HG02852 (cell line): ENCODE data around the gene THAP12.

Source experiments
- ATAC-seq: cut with Tn5 transposase; IDR thresholded peaks from one replicate; pipeline ENCODE4 v1.9.1; 2021; ENCODE audit warnings: mild to moderate bottlenecking, moderate library complexity; ENCODE audit not compliant: unreplicated experiment

THAP12 gene

DNA sequence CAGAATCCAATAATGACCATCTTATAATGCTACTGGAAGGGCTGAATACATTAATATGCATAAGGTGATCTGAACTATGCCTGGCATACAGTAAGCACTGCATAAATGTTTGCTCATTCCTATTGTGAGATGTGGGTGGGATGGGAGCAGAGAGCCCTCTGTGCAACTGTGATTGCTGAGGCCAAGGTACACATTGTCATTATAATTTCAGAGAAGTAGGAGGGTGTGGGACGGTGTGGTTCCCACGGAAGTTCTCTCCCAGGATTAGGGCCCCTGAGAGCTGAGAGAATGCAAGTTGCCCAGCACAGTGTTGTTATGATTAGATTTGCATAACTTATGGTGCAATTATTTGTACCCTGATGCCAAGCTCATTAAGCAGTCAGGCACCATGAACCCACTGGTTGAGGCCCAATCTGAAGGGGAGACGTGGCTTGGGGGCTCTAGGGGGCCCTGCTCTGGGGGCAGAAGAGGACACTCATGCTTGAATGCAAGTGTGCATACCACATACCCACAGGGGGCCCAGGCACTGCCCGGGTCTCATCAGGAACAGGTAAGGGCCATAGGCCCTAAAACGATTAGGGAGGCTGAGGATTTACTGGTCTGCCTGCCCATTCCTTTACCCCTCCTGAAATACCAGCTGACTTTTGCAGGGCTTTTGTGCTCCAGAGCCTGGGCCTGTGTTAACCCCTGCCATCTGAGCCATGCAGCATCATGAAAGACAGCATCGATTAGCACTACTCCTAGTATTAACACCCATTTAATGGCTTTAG is 72.8 kb downstream of the THAP12 start:
- no peak for ATAC-seq

DNA sequence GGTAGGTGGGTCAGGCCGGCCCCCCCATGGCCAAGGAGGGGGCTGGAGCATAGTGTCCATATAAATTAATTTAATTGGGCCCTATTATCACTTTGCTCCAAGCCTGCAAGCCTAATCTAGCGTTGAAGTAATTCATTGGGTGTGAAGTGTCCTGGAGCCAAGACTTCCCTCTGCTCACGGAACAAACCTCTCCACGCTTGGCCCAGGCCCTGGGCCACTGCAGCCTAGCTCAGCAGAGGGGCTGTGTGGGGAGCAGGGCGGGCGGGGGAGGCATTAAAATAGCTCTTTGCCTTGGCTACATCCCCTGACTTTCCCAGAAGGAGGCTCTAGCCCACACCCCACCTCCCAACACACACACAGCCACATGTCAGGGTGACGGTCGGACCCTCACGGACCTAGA is 73.5 kb downstream of the THAP12 start:
- no peak for ATAC-seq

DNA sequence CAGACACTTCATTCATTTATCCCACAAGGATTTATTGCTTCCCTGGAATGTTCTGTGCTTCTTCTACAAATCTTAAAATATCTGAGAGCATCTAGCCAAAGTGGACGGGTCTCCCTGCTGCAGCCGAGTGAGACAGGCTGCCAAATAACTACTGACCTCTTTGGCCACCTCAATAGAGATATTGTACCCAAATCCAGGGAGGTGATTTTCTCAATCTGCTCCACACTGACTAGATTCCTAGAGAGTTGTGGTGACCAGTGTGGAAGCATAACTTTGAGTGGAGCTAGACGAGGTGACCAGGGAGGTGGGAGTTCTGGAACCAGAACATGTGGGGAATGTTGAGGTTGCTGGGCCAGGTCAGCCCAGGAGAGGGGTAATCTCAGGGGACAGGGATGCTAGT is 77.5 kb downstream of the THAP12 start:
- no peak for ATAC-seq

DNA sequence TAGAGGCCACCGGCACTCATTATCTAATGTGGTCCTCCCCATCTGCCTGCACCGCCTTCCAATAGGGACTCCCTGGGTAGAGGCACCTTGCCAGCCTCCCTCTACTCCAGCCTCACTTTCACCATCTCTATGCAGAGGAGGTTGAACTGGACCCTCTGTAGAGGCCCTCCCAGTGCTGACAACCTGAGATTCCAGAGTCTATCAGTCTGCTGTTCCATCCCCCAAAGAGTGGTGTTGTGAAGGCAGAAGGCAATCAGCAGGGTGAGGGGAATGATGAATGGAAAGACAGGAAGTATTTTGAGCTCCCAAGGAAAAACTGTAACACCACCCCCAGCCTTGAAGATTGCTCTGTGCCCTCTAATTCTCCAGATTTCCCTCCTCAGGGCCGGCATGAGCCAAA is 77.9 kb downstream of the THAP12 start:
- ATAC-seq = no peak
